Activated gamma-delta T cell treated with anti-CD3 and anti-CD28 coated beads, Interleukin-2, amount 50 U/mL, for 16 hours (primary cell): ENCODE data around the gene FAM181A.

Experiments used
- DNase-seq: peaks from one replicate; pipeline ENCODE4 v3.0.0-alpha.2; 2020; ENCODE audit warnings: low read depth

Gene FAM181A

DNA sequence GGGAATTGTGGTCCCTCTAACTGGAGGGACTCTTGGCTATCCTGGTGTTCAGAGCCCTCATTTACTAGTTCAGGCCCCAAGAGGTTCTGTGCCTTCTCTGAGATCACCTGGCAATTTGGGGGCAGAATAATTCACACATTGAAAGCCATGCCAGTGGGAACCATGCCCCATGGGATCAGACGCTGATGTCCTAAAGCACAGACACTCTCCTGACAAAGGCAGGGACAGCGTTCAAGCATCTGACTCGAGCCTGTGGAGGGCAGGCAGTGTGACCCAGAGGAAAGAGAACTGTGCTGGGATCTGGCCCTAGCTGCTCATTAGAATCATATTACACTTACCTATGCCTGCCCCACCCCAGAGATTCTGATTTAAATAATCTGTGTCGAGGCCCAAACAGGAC, 51.6 kb downstream of the FAM181A start:
- DNase-seq: no peak
